Upper lobe of left lung (tissue), 6 donors: ENCODE measurements around the gene ADD1. TPM values are rescaled to one million over a fixed set of nuclear protein-coding genes. Genes with fewer than 3 reads are reported as not detected.

ENCODE experiments used
- ATAC-seq, 2 donors: fragments of 200-7000 bp; cut with Tn5 transposase; one replicate each; pipeline ENCODE4 v1.9.1; 2022; ENCODE audit warnings: mild to moderate bottlenecking in 2 of 2, moderate library complexity in 2 of 2; ENCODE audit not compliant: low FRiP score in 2 of 2
- DNase-seq, 2 donors: peaks; one replicate each; pipeline ENCODE4 v3.0.0-alpha.2; 2019 to 2020
- H3K27ac ChIP-seq, 4 donors: fragments of 200-600 bp; sonication (generic); one replicate each; pipeline ENCODE4 v1.5.1; 2016 to 2019
- H3K27me3 ChIP-seq, 4 donors: fragments of 200-600 bp; sonication (generic); one replicate each; pipeline ENCODE4 v1.5.1; 2017 to 2019
- H3K36me3 ChIP-seq, 4 donors: fragments of 200-600 bp; sonication (generic); one replicate each; pipeline ENCODE4 v1.5.1; 2016 to 2019
- H3K4me1 ChIP-seq, 4 donors: fragments of 200-600 bp; sonication (generic); one replicate each; pipeline ENCODE4 v1.5.1; 2018 to 2019
- H3K4me3 ChIP-seq, 4 donors: fragments of 200-600 bp; sonication (generic); one replicate each; pipeline ENCODE4 v1.5.1; 2017 to 2019; ENCODE audit warnings: mild to moderate bottlenecking in 2 of 4, moderate library complexity in 1 of 4
- H3K9me3 ChIP-seq, 4 donors: fragments of 200-600 bp; sonication (generic); one replicate each; pipeline ENCODE4 v1.5.1; 2018 to 2019
- EP300 ChIP-seq, 4 donors: sonication (generic); formaldehyde crosslinking; IDR thresholded peaks; one replicate each; pipeline ENCODE4 v1.5.1; 2017; ENCODE audit warnings: antibody characterized with exemption in 4 of 4, control low read depth in 2 of 4
- POLR2A ChIP-seq, 4 donors: fragments of 450-650 bp; IDR thresholded peaks; one replicate each; pipeline ENCODE4 v1.5.1; 2016 to 2017; ENCODE audit warnings: antibody characterized with exemption in 4 of 4, mild to moderate bottlenecking in 2 of 4
- POLR2AphosphoS5 ChIP-seq, 2 donors: sonication (generic); formaldehyde crosslinking; IDR thresholded peaks; one replicate each; pipeline ENCODE4 v1.5.1; 2017; ENCODE audit warnings: antibody characterized with exemption in 2 of 2
- WGBS, 2 donors: methylation state at CpG; one replicate each; pipeline ENCODE4 v1.1.5; 2017 to 2018; 5-methylcytosine and 5-hydroxymethylcytosine counted together
- total RNA-seq, 6 donors: library from RNA; depleted of rRNA in 4 of 6; stranded (reverse); fragments of >200 nt in 4 of 6; gene quantifications; one replicate each; pipeline versions ENCODE4 v1.1.0 to v1.2.1, GENCODE V29; 2016 to 2021
- TF ChIP-seq, protein P1 (sequence below), 6 experiments: fragments of 450-650 bp in 4 of 6; fragments of 200-600 bp in 2 of 6; sonication (generic) in 2 of 6; IDR thresholded peaks; one replicate each; pipeline ENCODE4 v1.5.1; 2016 to 2019; ENCODE audit warnings: antibody characterized with exemption in 6 of 6
- donor health status: DM: no; HTN: no; CAD: no; lungs with moderate emphysema.
- donor health status: DM: no; HTN: yes; CAD: no; lungs with severe emphysema.

ADD1 gene
- total RNA-seq, 6 donors from 2014 or later: 184 to 651 (median 290) TPM

DNA sequence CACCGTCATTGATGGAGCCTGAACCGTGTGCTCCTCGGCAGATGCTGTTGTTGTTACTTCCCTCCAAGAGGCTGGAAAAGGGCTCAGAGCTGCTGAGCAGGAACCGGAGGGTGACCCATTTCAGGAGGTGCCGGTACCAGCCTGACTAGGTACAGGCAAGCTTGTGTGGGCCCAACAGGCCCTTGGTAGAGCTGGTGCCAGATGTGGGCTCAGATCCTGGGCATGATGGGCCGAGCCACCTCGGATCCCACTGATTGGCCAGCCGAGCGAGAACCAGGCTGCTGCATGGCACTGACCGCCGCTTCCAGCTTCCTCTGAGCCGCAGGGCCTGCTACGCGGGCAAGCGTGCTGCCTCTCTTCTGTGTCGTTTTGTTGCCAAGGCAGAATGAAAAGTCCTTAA is 85.8 kb downstream of the ADD1 start:
- peaks cover 18 to 78% (median 68%) of the 10 kb centered on the region in 4 donors for H3K36me3 ChIP-seq
- ATAC-seq (no peak), DNase-seq (peak in 1 of 2 donors; percentile 21)
- H3K4me1 ChIP-seq: peaks cover 36 to 65% (median 57%) of the 10 kb centered on the region in 4 donors
- TF ChIP-seq EP300 (IDR thresholded peaks at IDR 0.05): no peak
- TF ChIP-seq, protein P1, sequence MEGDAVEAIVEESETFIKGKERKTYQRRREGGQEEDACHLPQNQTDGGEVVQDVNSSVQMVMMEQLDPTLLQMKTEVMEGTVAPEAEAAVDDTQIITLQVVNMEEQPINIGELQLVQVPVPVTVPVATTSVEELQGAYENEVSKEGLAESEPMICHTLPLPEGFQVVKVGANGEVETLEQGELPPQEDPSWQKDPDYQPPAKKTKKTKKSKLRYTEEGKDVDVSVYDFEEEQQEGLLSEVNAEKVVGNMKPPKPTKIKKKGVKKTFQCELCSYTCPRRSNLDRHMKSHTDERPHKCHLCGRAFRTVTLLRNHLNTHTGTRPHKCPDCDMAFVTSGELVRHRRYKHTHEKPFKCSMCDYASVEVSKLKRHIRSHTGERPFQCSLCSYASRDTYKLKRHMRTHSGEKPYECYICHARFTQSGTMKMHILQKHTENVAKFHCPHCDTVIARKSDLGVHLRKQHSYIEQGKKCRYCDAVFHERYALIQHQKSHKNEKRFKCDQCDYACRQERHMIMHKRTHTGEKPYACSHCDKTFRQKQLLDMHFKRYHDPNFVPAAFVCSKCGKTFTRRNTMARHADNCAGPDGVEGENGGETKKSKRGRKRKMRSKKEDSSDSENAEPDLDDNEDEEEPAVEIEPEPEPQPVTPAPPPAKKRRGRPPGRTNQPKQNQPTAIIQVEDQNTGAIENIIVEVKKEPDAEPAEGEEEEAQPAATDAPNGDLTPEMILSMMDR (IDR thresholded peaks at IDR 0.05): no peak
- TF ChIP-seq POLR2AphosphoS5 (IDR thresholded peaks at IDR 0.05): no peak
- no peak for TF ChIP-seq POLR2A (IDR thresholded peaks at IDR 0.05)
- no peak overlapping the region for H3K4me3 ChIP-seq
- no peaks in the 10 kb centered on the region for H3K27me3 ChIP-seq
- no peaks in the 10 kb centered on the region for H3K9me3 ChIP-seq
- H3K27ac ChIP-seq: peak overlapping the region; percentile 87 to 94 (median 92)
- WGBS, 2 donors: 82 to 89% methylated on average over 14 to 15 of the region's 16 CpGs

DNA sequence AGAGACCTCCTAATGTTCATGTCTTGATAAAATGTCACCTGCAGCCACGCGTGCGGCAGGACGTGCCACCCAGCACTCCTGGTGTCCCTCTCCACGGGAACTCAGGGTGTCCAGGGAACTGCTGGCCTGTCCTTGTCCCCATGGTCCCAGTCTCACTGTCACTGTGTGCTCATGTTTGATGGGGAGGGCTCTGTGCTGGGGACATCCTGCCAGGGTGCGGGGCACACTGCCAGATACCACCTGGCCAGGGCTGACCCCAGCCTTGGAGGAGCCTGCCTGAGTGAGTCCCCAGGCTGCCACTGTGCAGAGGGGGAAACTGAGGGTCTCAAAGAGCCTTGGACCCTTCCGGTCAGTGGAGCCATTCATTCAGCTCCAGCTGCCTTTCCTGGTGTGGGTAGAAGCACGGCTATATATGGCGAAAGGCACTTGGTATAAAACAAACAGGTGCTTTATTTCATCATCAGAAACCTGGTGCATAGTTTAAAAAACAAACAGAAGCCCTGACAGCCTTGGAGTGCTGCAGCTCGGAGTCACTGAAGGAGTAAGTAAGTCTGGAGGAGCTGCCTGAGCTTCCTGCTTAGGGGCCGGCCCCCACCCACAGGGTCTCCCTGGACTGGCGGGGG is 86.6 kb downstream of the ADD1 start:
- no peak for TF ChIP-seq EP300 (IDR thresholded peaks at IDR 0.05)
- TF ChIP-seq POLR2A (IDR thresholded peaks at IDR 0.05): no peak
- TF ChIP-seq POLR2AphosphoS5 (IDR thresholded peaks at IDR 0.05): no peak
- TF ChIP-seq, protein P1 (IDR thresholded peaks at IDR 0.05): no peak
- Histone ChIP-seq H3K27me3 (no peaks in the 10 kb centered on the region), H3K4me1 (peaks cover 37 to 65% (median 57%) of the 10 kb centered on the region in 4 donors), H3K27ac (peak overlapping the region; percentile 87 to 94 (median 92)), H3K4me3 (no peak overlapping the region), H3K36me3 (peaks cover 18 to 70% (median 60%) of the 10 kb centered on the region in 4 donors), H3K9me3 (no peaks in the 10 kb centered on the region)
- ATAC-seq (peak in 1 of 2 donors; percentile 74), DNase-seq (peak in 1 of 2 donors; percentile 74)
- 72 to 80% methylated on average over 8 to 12 of the region's 12 CpGs for WGBS, 2 donors

DNA sequence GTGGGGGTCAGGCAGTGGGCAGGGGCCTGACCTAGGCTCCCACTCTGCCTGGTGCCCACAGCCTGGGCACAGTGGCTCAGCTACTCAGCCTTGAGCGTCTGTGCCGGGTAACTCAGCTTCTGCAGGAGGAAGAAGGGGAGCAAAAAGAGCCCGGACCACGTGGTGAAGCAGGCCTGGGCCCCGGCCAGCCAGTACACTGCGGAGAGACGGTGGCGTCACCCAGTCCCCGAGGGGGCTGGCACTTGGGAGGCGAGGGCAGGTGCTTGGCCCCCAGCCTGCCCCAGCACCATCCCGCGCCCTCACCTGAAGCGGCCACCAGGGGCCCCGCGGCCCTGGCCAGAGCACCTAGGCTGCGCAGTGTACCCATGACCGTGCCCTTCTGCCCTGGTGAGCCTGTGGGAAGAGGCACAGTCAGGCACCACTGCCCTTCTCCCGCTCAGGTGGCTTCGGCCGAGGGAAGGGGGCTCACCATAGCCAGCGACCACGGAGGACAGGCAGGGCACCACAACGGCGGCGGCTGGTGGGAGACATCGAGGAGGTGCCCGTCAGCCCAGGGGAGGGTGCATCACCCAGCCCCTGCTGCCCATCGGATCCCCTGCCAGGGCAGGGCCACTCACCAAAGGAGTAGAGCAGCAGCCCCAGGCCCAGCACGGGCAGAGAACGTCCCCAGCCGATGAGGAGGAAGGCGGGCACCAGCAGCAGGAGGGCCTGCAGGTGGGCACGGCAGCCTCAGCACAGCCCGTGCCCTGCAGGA is 87.3 kb downstream of the ADD1 start:
- Histone ChIP-seq H3K27me3 (no peaks in the 10 kb centered on the region), H3K27ac (peak overlapping the region; percentile 87 to 94 (median 92)), H3K36me3 (peaks cover 15 to 63% (median 54%) of the 10 kb centered on the region in 4 donors), H3K9me3 (no peaks in the 10 kb centered on the region), H3K4me1 (peaks cover 44 to 72% (median 64%) of the 10 kb centered on the region in 4 donors), H3K4me3 (peak overlapping the region in 2 of 4 donors; percentile 7 to 76)
- TF ChIP-seq EP300 (IDR thresholded peaks at IDR 0.05) (peak in 1 of 4 donors; percentile 18), POLR2A (IDR thresholded peaks at IDR 0.05) (no peak), POLR2AphosphoS5 (IDR thresholded peaks at IDR 0.05) (peak; percentile 4 to 7)
- TF ChIP-seq, protein P1 (IDR thresholded peaks at IDR 0.05): peak; percentile 19 to 88 (median 61)
- WGBS, 2 donors: 72% methylated on average over 30 of the region's 34 CpGs; no CpG with 5 or more reads in 1 of the 2 donors
- peak; percentile 89 to 92 for DNase-seq
- ATAC-seq: peak; percentile 2 to 87

DNA sequence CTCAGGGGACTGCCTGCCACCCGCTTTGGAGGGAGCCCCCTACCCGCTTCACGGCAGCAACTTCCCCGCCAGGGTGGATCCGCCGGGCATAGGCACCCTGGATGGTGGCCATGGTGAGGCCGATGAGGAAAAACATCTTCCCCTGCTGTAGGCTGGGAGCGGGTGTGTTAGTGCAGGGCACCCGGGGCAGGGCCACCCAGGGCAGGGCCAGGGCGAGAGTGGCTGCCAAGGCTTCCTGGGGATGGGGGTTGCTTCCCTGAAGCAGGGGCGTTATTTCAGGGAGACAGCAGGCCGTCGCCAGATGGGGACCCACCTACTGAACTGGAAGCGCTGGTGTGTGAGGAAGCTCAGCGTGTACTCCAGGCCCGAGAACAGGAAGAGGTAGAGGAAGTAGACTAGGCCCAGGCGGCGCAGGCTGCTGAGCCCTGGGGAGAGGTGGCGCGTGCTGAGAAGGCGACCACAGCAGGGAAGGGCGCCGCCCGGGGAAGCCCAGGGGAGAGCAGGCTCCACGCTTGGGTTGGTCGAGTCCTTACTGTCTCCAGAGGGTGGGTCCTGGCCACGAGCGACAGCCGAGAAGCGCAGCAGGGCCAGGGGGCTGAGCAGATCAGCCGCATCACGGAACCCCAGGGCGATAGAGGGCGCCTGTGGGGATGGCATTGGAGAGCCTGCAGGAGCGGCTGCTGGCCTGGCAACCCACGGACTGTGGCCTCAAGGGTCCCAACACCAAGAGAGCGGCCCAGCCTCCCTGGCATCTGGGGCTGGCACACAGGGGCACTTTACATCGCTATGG is 88.1 kb downstream of the ADD1 start:
- H3K4me3 ChIP-seq: peak overlapping the region in 2 of 4 donors; percentile 8 to 76
- no peak for TF ChIP-seq EP300 (IDR thresholded peaks at IDR 0.05)
- TF ChIP-seq, protein P1 (IDR thresholded peaks at IDR 0.05): peak in 3 of 6 experiments; percentile 33 to 34 (median 34)
- TF ChIP-seq POLR2A (IDR thresholded peaks at IDR 0.05): no peak
- peak; percentile 22 to 62 for TF ChIP-seq POLR2AphosphoS5 (IDR thresholded peaks at IDR 0.05)
- peaks cover 8 to 55% (median 46%) of the 10 kb centered on the region in 4 donors for H3K36me3 ChIP-seq
- 50% methylated on average over 27 to 33 of the region's 38 CpGs for WGBS, 2 donors
- peak overlapping the region; percentile 87 to 94 (median 92) for H3K27ac ChIP-seq
- ATAC-seq (peak; percentile 30 to 37), DNase-seq (peak; percentile 86 to 91)
- H3K4me1 ChIP-seq: peaks cover 48 to 79% (median 72%) of the 10 kb centered on the region in 4 donors
- no peaks in the 10 kb centered on the region for H3K9me3 ChIP-seq
- H3K27me3 ChIP-seq: no peaks in the 10 kb centered on the region
